Measurements from ENCODE around the gene CMIP. TPM values are rescaled to one million over a fixed set of nuclear protein-coding genes. Genes with fewer than 3 reads are reported as not detected.

CMIP gene
- total RNA-seq, 1 experiment from 2014 or later, result 25.7 TPM

DNA sequence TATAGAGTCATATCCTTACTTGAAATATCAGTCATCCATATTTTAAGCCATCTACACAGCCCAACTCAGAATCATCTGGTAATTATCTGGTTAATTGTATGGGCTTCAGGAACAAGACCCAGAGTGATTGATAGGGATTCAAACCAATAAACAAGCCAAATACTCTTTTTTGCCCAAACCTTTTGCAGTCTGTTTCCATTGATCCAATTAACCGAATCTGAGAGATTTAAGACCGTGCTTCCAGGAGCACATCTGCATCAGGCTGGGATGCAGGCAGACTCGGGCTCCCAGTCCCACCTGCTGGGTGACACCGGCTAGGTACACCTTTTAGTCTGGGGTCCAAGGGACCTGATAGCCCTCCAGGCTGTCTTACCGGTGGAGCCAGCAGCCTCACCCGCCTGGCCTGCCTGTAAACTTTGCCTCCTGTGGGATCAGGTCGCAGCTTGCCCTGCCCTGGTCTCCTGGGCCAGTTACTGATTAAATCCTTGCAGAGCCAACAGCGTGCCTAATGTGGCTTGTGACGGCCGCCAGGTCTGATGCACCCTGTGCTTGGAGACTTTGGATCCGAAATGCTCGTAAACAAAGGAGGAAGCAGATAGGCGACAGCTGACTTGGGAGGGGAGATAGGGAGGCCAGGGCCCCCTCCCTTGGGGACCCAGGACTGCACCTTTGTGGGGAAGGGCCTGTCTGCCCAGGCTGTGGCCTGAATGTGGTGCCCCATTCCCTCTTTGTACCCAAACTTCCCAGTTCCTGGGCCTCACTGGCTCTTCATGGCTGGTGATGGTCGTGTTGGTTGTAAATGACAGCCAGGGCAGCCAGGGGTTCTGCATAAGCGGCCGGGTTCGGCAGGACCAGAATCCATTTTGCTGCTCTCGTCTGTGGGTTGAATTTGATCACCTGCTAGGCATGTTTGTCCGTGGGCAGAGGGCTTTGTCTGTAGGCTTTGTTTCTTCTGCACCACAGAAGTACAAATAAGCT lies 3.8 kb downstream of the CMIP start:
- intact Hi-C loops (cut with micrococcal nuclease), result loop anchor here (5.0 kb wide), 2 partner anchors 54 to 149 kb away; no protein-coding TSS in a partner anchor
- Histone ChIP-seq H3K4me2 (ENCODE audit: low read length) (peak overlapping the region; percentile 90), H3K4me1 (ENCODE audit: insufficient read depth, low read length) (peaks cover 33% of the 10 kb centered on the region), H3K79me2 (ENCODE audit: low read length) (peaks cover 84% of the 10 kb centered on the region), H2AFZ (ENCODE audit: low read length) (no peak overlapping the region), H3K9me3 (ENCODE audit: low read length) (no peaks in the 10 kb centered on the region), H3K9me2 (replicated peaks; ENCODE audit: low read length) (no peaks in the 10 kb centered on the region), H4K20me1 (ENCODE audit: low read length) (peaks cover 53% of the 10 kb centered on the region), H3K36me3 (ENCODE audit: low read depth, low read length) (no peaks in the 10 kb centered on the region; the same call in 1 of the 2 replicates), H3K9ac (ENCODE audit: low read length) (peak overlapping the region; percentile 93), H3K27ac (ENCODE audit: low read length) (peak overlapping the region; percentile 83), H3K4me3 (ENCODE audit: low read length) (peak overlapping the region; percentile 98), H3K27me3 (ENCODE audit: low read length) (no peaks in the 10 kb centered on the region), H3F3A (ENCODE audit: low read length, unreplicated experiment) (peaks cover 5% of the 10 kb centered on the region)
- POLR2A ChIA-PET (ENCODE audit: unreplicated experiment), result no interaction called here
- TF ChIP-seq EZH2phosphoT487 (IDR thresholded peaks at IDR 0.05; ENCODE audit: borderline replicate concordance, low read length) (no peak), EZH2 (IDR thresholded peaks at IDR 0.05; ENCODE audit: low read length, unreplicated experiment) (no peak)
- TF ChIP-seq, protein P1, sequence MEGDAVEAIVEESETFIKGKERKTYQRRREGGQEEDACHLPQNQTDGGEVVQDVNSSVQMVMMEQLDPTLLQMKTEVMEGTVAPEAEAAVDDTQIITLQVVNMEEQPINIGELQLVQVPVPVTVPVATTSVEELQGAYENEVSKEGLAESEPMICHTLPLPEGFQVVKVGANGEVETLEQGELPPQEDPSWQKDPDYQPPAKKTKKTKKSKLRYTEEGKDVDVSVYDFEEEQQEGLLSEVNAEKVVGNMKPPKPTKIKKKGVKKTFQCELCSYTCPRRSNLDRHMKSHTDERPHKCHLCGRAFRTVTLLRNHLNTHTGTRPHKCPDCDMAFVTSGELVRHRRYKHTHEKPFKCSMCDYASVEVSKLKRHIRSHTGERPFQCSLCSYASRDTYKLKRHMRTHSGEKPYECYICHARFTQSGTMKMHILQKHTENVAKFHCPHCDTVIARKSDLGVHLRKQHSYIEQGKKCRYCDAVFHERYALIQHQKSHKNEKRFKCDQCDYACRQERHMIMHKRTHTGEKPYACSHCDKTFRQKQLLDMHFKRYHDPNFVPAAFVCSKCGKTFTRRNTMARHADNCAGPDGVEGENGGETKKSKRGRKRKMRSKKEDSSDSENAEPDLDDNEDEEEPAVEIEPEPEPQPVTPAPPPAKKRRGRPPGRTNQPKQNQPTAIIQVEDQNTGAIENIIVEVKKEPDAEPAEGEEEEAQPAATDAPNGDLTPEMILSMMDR (conservative IDR thresholded peaks at IDR 0.05; ENCODE audit: low read depth, low read length), result no peak
- BruUV-seq (replicated peaks), result no TSS peak
- ATAC-seq (peak; percentile 5), DNase-seq (peak; percentile 32)
- CTCF ChIA-PET, result no interaction called here

DNA sequence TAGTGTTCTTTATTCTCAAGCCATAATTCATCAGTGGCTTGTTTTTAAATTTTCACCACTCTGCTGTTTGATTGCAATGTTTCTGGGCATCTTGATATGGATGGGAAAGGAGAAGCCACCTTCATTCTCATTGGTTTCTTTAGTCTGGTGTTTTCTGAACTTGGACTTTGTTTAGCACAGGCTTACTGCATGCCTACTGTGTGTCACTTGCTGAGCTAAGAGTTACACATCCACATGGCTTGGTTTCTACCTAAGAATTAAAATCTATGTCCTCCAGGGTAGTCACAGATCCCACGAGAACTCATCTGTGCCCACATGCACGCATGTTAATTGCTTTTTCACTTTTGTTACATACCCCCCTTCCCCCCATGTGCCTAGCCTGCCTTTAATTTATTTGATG lies 4.6 kb downstream of the CMIP start:
- DNase-seq, result no peak
- intact Hi-C loops (cut with micrococcal nuclease), result loop anchor here (5.0 kb wide), 2 partner anchors 53 to 148 kb away; no protein-coding TSS in a partner anchor
- no TSS peak for BruUV-seq (replicated peaks)
- no peak overlapping the region for H2AFZ ChIP-seq (ENCODE audit: low read length)
- CTCF ChIA-PET, result no interaction called here
- no peak for ATAC-seq
- peak overlapping the region; percentile 90 for H3K4me2 ChIP-seq (ENCODE audit: low read length)
- H4K20me1 ChIP-seq (ENCODE audit: low read length), result peaks cover 61% of the 10 kb centered on the region
- POLR2A ChIA-PET (ENCODE audit: unreplicated experiment), result no interaction called here
- H3K9me2 ChIP-seq (replicated peaks; ENCODE audit: low read length), result no peaks in the 10 kb centered on the region
- peak overlapping the region; percentile 98 for H3K4me3 ChIP-seq (ENCODE audit: low read length)
- TF ChIP-seq, protein P1 (conservative IDR thresholded peaks at IDR 0.05; ENCODE audit: low read depth, low read length), result no peak
- TF ChIP-seq EZH2 (IDR thresholded peaks at IDR 0.05; ENCODE audit: low read length, unreplicated experiment), result no peak
- TF ChIP-seq EZH2phosphoT487 (IDR thresholded peaks at IDR 0.05; ENCODE audit: borderline replicate concordance, low read length), result no peak
- peak overlapping the region; percentile 93 for H3K9ac ChIP-seq (ENCODE audit: low read length)
- no peaks in the 10 kb centered on the region; the same call in 1 of the 2 replicates for H3K36me3 ChIP-seq (ENCODE audit: low read depth, low read length)
- H3K79me2 ChIP-seq (ENCODE audit: low read length), result peaks cover 92% of the 10 kb centered on the region
- H3F3A ChIP-seq (ENCODE audit: low read length, unreplicated experiment), result peaks cover 5% of the 10 kb centered on the region
- peak overlapping the region; percentile 83; the same call in 1 of the 2 replicates for H3K27ac ChIP-seq (ENCODE audit: low read length)
- H3K9me3 ChIP-seq (ENCODE audit: low read length), result no peaks in the 10 kb centered on the region
- peaks cover 31% of the 10 kb centered on the region for H3K4me1 ChIP-seq (ENCODE audit: insufficient read depth, low read length)
- no peaks in the 10 kb centered on the region for H3K27me3 ChIP-seq (ENCODE audit: low read length)
